Upper lobe of left lung (tissue), 6 donors: ENCODE data around the gene GPR108. TPM values are rescaled to one million over a fixed set of nuclear protein-coding genes. Genes with fewer than 3 reads are reported as not detected.

Experiments
- ATAC-seq, 2 donors: fragments of 200-7000 bp; cut with Tn5 transposase; one replicate each; pipeline ENCODE4 v1.9.1; 2022; ENCODE audit warnings: mild to moderate bottlenecking in 2 of 2, moderate library complexity in 2 of 2; ENCODE audit not compliant: low FRiP score in 2 of 2
- DNase-seq, 2 donors: peaks; one replicate each; pipeline ENCODE4 v3.0.0-alpha.2; 2019 to 2020
- H3K27ac ChIP-seq, 4 donors: fragments of 200-600 bp; sonication (generic); one replicate each; pipeline ENCODE4 v1.5.1; 2016 to 2019
- H3K27me3 ChIP-seq, 4 donors: fragments of 200-600 bp; sonication (generic); one replicate each; pipeline ENCODE4 v1.5.1; 2017 to 2019
- H3K36me3 ChIP-seq, 4 donors: fragments of 200-600 bp; sonication (generic); one replicate each; pipeline ENCODE4 v1.5.1; 2016 to 2019
- H3K4me1 ChIP-seq, 4 donors: fragments of 200-600 bp; sonication (generic); one replicate each; pipeline ENCODE4 v1.5.1; 2018 to 2019
- H3K4me3 ChIP-seq, 4 donors: fragments of 200-600 bp; sonication (generic); one replicate each; pipeline ENCODE4 v1.5.1; 2017 to 2019; ENCODE audit warnings: mild to moderate bottlenecking in 2 of 4, moderate library complexity in 1 of 4
- H3K9me3 ChIP-seq, 4 donors: fragments of 200-600 bp; sonication (generic); one replicate each; pipeline ENCODE4 v1.5.1; 2018 to 2019
- CTCF ChIP-seq, 6 experiments: fragments of 450-650 bp in 4 of 6; fragments of 200-600 bp in 2 of 6; sonication (generic) in 2 of 6; IDR thresholded peaks; one replicate each; pipeline ENCODE4 v1.5.1; 2016 to 2019; ENCODE audit warnings: antibody characterized with exemption in 6 of 6
- EP300 ChIP-seq, 4 donors: sonication (generic); formaldehyde crosslinking; IDR thresholded peaks; one replicate each; pipeline ENCODE4 v1.5.1; 2017; ENCODE audit warnings: antibody characterized with exemption in 4 of 4, control low read depth in 2 of 4
- POLR2A ChIP-seq, 4 donors: fragments of 450-650 bp; IDR thresholded peaks; one replicate each; pipeline ENCODE4 v1.5.1; 2016 to 2017; ENCODE audit warnings: antibody characterized with exemption in 4 of 4, mild to moderate bottlenecking in 2 of 4
- POLR2AphosphoS5 ChIP-seq, 2 donors: sonication (generic); formaldehyde crosslinking; IDR thresholded peaks; one replicate each; pipeline ENCODE4 v1.5.1; 2017; ENCODE audit warnings: antibody characterized with exemption in 2 of 2
- WGBS, 2 donors: methylation state at CpG; one replicate each; pipeline ENCODE4 v1.1.5; 2017 to 2018; 5-methylcytosine and 5-hydroxymethylcytosine counted together
- total RNA-seq, 6 donors: library from RNA; depleted of rRNA in 4 of 6; stranded (reverse); fragments of >200 nt in 4 of 6; gene quantifications; one replicate each; pipeline versions ENCODE4 v1.1.0 to v1.2.1, GENCODE V29; 2016 to 2021
- donor health status: DM: no; HTN: no; CAD: no; lungs with moderate emphysema.
- donor health status: DM: no; HTN: yes; CAD: no; lungs with severe emphysema.

GPR108 gene
- total RNA-seq, 6 donors from 2014 or later, result 51.6 to 105 (median 69.0) TPM

GRCh38 chr19:6754653-6755463, 17.5 kb upstream of the GPR108 start:
- TF ChIP-seq POLR2A (IDR thresholded peaks at IDR 0.05), result no peak
- TF ChIP-seq CTCF (IDR thresholded peaks at IDR 0.05), result no peak
- no peak for TF ChIP-seq POLR2AphosphoS5 (IDR thresholded peaks at IDR 0.05)
- 92 to 95% methylated on average over 20 to 21 of the region's 23 CpGs for WGBS, 2 donors
- Histone ChIP-seq H3K27ac (no peak overlapping the region), H3K36me3 (peaks cover 8 to 47% (median 43%) of the 10 kb centered on the region in 4 donors), H3K4me3 (no peak overlapping the region), H3K4me1 (peaks cover 5 to 12% (median 10%) of the 10 kb centered on the region in 4 donors), H3K27me3 (no peaks in the 10 kb centered on the region), H3K9me3 (no peaks in the 10 kb centered on the region)
- ATAC-seq, result no peak
- peak in 1 of 2 donors; percentile 66 for DNase-seq

GRCh38 chr19:6754136-6754535, 16.8 kb upstream of the GPR108 start:
- Histone ChIP-seq H3K9me3 (no peaks in the 10 kb centered on the region), H3K27me3 (no peaks in the 10 kb centered on the region), H3K27ac (peak overlapping the region in 1 of 4 donors; percentile 74), H3K4me3 (no peak overlapping the region), H3K36me3 (peaks cover 10 to 55% (median 44%) of the 10 kb centered on the region in 4 donors), H3K4me1 (peaks cover 5 to 12% (median 10%) of the 10 kb centered on the region in 4 donors)
- ATAC-seq (no peak), DNase-seq (peak in 1 of 2 donors; percentile 85)
- whole genome bisulfite sequencing, 2 donors, result 93 to 99% methylated on average over 13 to 22 of the region's 22 CpGs
- TF ChIP-seq CTCF (IDR thresholded peaks at IDR 0.05) (no peak), EP300 (IDR thresholded peaks at IDR 0.05) (no peak), POLR2A (IDR thresholded peaks at IDR 0.05) (no peak), POLR2AphosphoS5 (IDR thresholded peaks at IDR 0.05) (no peak)

- peak; percentile 37 to 75 (median 57) for TF ChIP-seq CTCF (IDR thresholded peaks at IDR 0.05)
- TF ChIP-seq POLR2AphosphoS5 (IDR thresholded peaks at IDR 0.05), result peak in 1 of 2 donors; percentile 38
- no peak for TF ChIP-seq EP300 (IDR thresholded peaks at IDR 0.05)
- no peak for TF ChIP-seq POLR2A (IDR thresholded peaks at IDR 0.05)
- 28% methylated on average over 15 to 50 of the region's 50 CpGs for WGBS, 2 donors
- Histone ChIP-seq H3K36me3 (peaks cover 10 to 56% (median 49%) of the 10 kb centered on the region in 4 donors), H3K27me3 (no peaks in the 10 kb centered on the region), H3K4me1 (peaks cover 9 to 12% (median 10%) of the 10 kb centered on the region in 4 donors), H3K4me3 (peak overlapping the region in 3 of 4 donors; percentile 36 to 47 (median 43)), H3K27ac (peak overlapping the region; percentile 68 to 81 (median 74)), H3K9me3 (no peaks in the 10 kb centered on the region)
- peak; percentile 87 to 93 for DNase-seq
- ATAC-seq, result peak; percentile 89
These were observed 16.0 kb upstream of the GPR108 start for GRCh38 chr19:6753178-6754031.

- ATAC-seq, result peak in 1 of 2 donors; percentile 5
- peaks cover 17 to 65% (median 55%) of the 10 kb centered on the region in 4 donors for H3K36me3 ChIP-seq
- H3K27me3 ChIP-seq, result no peaks in the 10 kb centered on the region
- 84 to 86% methylated on average over 9 to 49 of the region's 50 CpGs for WGBS, 2 donors
- peaks cover 12 to 14% (median 13%) of the 10 kb centered on the region in 4 donors for H3K4me1 ChIP-seq
- H3K4me3 ChIP-seq, result peak overlapping the region in 3 of 4 donors; percentile 36 to 47 (median 43)
- no peaks in the 10 kb centered on the region for H3K9me3 ChIP-seq
- peak in 1 of 2 donors; percentile 84 for DNase-seq
- H3K27ac ChIP-seq, result peak overlapping the region; percentile 68 to 81 (median 74)
- TF ChIP-seq EP300 (IDR thresholded peaks at IDR 0.05) (no peak), CTCF (IDR thresholded peaks at IDR 0.05) (no peak), POLR2A (IDR thresholded peaks at IDR 0.05) (no peak), POLR2AphosphoS5 (IDR thresholded peaks at IDR 0.05) (no peak)
These were observed 15.1 kb upstream of the GPR108 start for GRCh38 chr19:6752256-6753177.
